Measurements from ENCODE around the gene STIM1.

- TF ChIP-seq YY1 (IDR thresholded peaks at IDR 0.05; ENCODE audit: insufficient read depth, insufficient read length) (no peak), SUZ12 (IDR thresholded peaks at IDR 0.05; ENCODE audit: extremely low read depth, insufficient read depth, insufficient read length) (no peak)
These were observed 97.3 kb downstream of the STIM1 start for GRCh38 chr11:3952715-3953114.
